Measurements from ENCODE around the gene BRPF1. TPM values are rescaled to one million over a fixed set of nuclear protein-coding genes. Genes with fewer than 3 reads are reported as not detected.

BRPF1 gene
- total and polyA plus RNA-seq, 10 donors, result 5.5 to 31.9 (median 26.6) TPM

DNA sequence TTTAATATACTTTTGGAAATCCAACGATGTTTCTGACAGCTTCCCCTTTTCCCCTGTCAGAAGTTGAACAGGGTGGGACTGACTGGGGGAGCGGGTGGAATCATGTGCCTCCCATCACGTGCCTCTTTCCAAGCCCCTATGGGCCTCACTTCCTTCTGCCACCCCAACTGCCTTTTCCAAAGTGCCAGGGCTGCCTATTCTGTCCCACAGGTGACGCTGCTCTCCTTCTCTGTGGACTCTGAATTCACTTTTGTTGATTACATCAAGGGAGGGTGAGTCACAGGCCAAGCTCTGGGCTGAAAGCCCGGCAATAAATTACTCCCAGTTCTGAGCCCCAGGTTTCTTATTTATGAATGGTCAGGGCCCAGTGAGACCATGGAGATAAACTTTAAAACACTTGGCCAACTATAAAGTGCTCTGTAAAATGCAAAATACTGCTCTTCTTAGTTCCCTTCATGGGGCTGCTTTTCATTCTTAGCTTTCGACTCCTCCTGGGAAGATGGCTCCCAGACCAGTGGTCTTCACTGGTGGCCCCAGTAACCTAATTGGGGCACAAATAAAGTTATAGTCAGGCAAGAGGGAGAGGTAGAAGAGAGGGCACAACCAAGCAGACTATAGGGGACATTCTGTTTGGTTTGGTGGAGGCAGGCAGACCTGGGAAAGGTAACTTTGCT is 15.6 kb upstream of the BRPF1 start:
- TF ChIP-seq POLR2AphosphoS5 (IDR thresholded peaks at IDR 0.05), result no peak
- TF ChIP-seq POLR2A (IDR thresholded peaks at IDR 0.05), result no peak
- TF ChIP-seq, protein P1, sequence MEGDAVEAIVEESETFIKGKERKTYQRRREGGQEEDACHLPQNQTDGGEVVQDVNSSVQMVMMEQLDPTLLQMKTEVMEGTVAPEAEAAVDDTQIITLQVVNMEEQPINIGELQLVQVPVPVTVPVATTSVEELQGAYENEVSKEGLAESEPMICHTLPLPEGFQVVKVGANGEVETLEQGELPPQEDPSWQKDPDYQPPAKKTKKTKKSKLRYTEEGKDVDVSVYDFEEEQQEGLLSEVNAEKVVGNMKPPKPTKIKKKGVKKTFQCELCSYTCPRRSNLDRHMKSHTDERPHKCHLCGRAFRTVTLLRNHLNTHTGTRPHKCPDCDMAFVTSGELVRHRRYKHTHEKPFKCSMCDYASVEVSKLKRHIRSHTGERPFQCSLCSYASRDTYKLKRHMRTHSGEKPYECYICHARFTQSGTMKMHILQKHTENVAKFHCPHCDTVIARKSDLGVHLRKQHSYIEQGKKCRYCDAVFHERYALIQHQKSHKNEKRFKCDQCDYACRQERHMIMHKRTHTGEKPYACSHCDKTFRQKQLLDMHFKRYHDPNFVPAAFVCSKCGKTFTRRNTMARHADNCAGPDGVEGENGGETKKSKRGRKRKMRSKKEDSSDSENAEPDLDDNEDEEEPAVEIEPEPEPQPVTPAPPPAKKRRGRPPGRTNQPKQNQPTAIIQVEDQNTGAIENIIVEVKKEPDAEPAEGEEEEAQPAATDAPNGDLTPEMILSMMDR (IDR thresholded peaks at IDR 0.05 in 8 of 11, conservative IDR thresholded peaks at IDR 0.05 in 3 of 11), result peak in 7 of 11 experiments; percentile 24 to 58 (median 45)
- Histone ChIP-seq H3K4me3 (no peak overlapping the region), H3K27me3 (replicated peaks in 1 of 7) (peaks cover 0 to 5% (median 0%) of the 10 kb centered on the region in 7 donors), H3K4me1 (peaks cover 0 to 21% (median 3%) of the 10 kb centered on the region in 6 donors), H3K36me3 (no peaks in the 10 kb centered on the region), H3K27ac (peak overlapping the region in 2 of 8 donors; percentile 10 to 53), H3K9me3 (no peaks in the 10 kb centered on the region)
- intact Hi-C loops (cut with DNase I; ENCODE audit: low total_unique reads), result no loop called here
- DNase-seq, result no peak
- WGBS, 5 donors, result 30 to 36% (median 31%) methylated on average over 6 of the region's 6 CpGs

DNA sequence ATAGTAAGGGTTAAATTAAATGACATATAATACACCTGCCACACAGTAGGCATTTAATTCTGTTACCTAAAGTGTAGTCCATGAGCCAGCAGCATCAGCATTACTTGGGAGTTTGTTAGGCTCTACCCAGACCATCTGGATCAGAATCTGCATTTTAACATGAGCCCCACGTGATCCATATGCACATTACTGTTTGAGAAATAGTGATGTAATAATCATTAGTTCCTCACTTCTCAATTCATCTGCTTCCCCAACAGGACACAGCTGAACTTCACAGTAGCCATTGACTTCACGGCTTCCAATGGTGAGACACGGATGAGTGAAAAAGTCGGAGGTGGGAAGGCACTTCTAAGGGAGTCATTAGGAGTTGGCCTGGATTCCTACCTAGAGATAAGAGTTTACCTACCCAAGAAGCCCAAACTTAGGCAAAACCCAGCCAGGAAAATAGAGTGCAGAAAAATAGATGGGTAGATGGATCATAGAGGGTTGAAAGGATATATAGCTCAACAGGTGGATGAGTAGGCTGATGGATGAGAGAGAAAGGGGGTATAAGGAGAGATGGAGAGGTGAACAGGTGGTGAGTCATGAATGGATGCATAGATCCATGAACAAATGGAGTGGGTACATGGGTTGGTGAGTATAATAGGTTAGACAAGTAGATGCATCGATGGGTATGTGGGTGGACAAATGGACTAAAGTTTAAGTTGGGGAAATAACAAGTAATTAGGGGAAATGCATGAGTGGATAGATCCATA is 14.6 kb upstream of the BRPF1 start:
- Histone ChIP-seq H3K4me3 (no peak overlapping the region), H3K27me3 (replicated peaks in 1 of 7) (peaks cover 0 to 5% (median 0%) of the 10 kb centered on the region in 7 donors), H3K4me1 (peaks cover 0 to 30% (median 5%) of the 10 kb centered on the region in 6 donors), H3K27ac (no peak overlapping the region), H3K9me3 (no peaks in the 10 kb centered on the region), H3K36me3 (no peaks in the 10 kb centered on the region)
- TF ChIP-seq POLR2A (IDR thresholded peaks at IDR 0.05) (no peak), POLR2AphosphoS5 (IDR thresholded peaks at IDR 0.05) (no peak)
- TF ChIP-seq, protein P1 (IDR thresholded peaks at IDR 0.05 in 8 of 11, conservative IDR thresholded peaks at IDR 0.05 in 3 of 11), result no peak
- 57 to 82% (median 72%) methylated on average over 5 of the region's 5 CpGs for WGBS, 5 donors
- no peak for DNase-seq
- intact Hi-C loops (cut with DNase I; ENCODE audit: low total_unique reads), result no loop called here

DNA sequence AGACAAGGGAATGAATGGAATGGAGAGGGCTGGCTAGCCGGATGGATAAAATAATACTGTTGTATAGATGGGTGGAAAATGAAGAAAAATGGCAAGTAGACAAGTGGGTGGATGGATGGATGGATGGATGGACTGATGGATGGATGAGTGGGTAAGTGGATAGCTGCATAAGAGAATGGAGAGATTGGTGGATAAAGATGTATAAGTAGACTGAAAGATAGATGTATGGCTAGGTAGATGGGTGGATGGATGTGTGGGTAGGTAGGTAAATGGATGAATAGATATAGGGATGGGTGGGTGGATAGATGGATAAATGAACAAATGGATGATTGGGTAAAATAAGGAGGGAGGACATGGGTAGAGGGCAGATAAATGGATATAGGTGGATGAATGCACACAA is 14.0 kb upstream of the BRPF1 start:
- no peak overlapping the region for H3K27ac ChIP-seq
- TF ChIP-seq POLR2AphosphoS5 (IDR thresholded peaks at IDR 0.05) (no peak), POLR2A (IDR thresholded peaks at IDR 0.05) (no peak)
- TF ChIP-seq, protein P1 (IDR thresholded peaks at IDR 0.05 in 8 of 11, conservative IDR thresholded peaks at IDR 0.05 in 3 of 11), result no peak
- H3K4me1 ChIP-seq, result peaks cover 0 to 30% (median 5%) of the 10 kb centered on the region in 6 donors
- peaks cover 0 to 5% (median 0%) of the 10 kb centered on the region in 7 donors for H3K27me3 ChIP-seq (replicated peaks in 1 of 7)
- H3K36me3 ChIP-seq, result no peaks in the 10 kb centered on the region
- no peak overlapping the region for H3K4me3 ChIP-seq
- intact Hi-C loops (cut with DNase I; ENCODE audit: low total_unique reads), result no loop called here
- no peaks in the 10 kb centered on the region for H3K9me3 ChIP-seq
- 89 to 96% (median 92%) methylated on average over 1 of the region's 1 CpG for WGBS, 5 donors
- no peak for DNase-seq

DNA sequence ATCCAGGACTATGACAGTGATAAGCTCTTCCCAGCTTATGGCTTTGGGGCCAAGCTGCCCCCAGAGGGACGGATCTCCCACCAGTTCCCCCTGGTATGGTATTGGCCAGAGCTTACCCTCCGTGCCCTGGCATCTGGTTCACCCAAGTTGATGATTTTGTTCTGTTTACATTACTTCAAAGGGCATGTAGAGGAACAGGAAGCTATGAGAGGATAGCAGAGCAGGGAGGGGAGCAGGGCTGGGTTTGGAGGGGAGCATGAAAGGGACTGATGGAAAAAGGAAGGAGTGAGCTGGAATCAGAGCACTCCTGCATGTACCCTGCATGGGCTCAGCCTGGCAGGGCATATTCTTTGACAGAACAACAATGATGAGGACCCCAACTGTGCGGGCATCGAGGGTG is 13.4 kb upstream of the BRPF1 start:
- Histone ChIP-seq H3K4me1 (peaks cover 0 to 30% (median 5%) of the 10 kb centered on the region in 6 donors), H3K36me3 (no peaks in the 10 kb centered on the region), H3K9me3 (no peaks in the 10 kb centered on the region), H3K27ac (no peak overlapping the region), H3K4me3 (no peak overlapping the region), H3K27me3 (replicated peaks in 1 of 7) (no peaks in the 10 kb centered on the region)
- no peak for DNase-seq
- intact Hi-C loops (cut with DNase I; ENCODE audit: low total_unique reads), result no loop called here
- WGBS, 5 donors, result 65 to 78% (median 70%) methylated on average over 4 of the region's 4 CpGs
- TF ChIP-seq POLR2A (IDR thresholded peaks at IDR 0.05) (no peak), POLR2AphosphoS5 (IDR thresholded peaks at IDR 0.05) (no peak)
- TF ChIP-seq, protein P1 (IDR thresholded peaks at IDR 0.05 in 8 of 11, conservative IDR thresholded peaks at IDR 0.05 in 3 of 11), result no peak

Data from spleen (tissue), 11 donors.